ENCODE data around the gene CCDC39. TPM values are rescaled to one million over a fixed set of nuclear protein-coding genes. Genes with fewer than 3 reads are reported as not detected.

The CCDC39 gene
- total and polyA plus RNA-seq, 4 donors: 0.59 to 6.7 (median 3.5) TPM

DNA sequence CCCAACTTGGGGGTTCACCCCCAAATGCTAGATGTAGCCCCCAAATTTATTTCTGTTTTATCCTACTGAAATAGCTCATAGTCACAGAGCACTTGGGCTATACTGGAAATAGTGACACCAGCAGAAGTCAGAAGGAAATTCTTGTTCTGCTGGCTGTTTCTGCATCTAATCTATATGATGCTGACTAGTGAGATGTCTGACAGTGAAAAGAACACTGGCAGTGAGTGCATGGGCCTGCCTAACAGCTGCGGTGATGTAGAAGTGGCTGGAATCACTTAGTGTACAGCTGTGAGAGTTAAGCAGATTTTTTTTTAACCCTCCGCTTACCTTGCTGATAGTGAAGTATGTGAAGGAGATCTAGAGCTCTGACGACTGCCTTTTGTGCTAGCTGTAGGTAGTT lies 63.3 kb downstream of the CCDC39 start:
- no peak overlapping the region for H3K9ac ChIP-seq (ENCODE audit: insufficient read depth in 1 of 2, low read length in 2 of 2)
- H3K4me1 ChIP-seq (ENCODE audit: control insufficient read depth in 5 of 5, insufficient read depth in 5 of 5, low read length in 5 of 5): no peaks in the 10 kb centered on the region
- 70 to 85% methylated on average over 3 of the region's 3 CpGs for WGBS, 2 donors
- H3K27me3 ChIP-seq (ENCODE audit: control insufficient read depth in 3 of 3, insufficient read depth in 3 of 3, low read length in 2 of 3): no peaks in the 10 kb centered on the region
- H3K4me3 ChIP-seq: no peak overlapping the region
- H3K9me3 ChIP-seq (ENCODE audit: control insufficient read depth in 4 of 4, insufficient read depth in 3 of 4, low read length in 3 of 4): no peaks in the 10 kb centered on the region
- no peak for DNase-seq
- TF ChIP-seq, protein P1, sequence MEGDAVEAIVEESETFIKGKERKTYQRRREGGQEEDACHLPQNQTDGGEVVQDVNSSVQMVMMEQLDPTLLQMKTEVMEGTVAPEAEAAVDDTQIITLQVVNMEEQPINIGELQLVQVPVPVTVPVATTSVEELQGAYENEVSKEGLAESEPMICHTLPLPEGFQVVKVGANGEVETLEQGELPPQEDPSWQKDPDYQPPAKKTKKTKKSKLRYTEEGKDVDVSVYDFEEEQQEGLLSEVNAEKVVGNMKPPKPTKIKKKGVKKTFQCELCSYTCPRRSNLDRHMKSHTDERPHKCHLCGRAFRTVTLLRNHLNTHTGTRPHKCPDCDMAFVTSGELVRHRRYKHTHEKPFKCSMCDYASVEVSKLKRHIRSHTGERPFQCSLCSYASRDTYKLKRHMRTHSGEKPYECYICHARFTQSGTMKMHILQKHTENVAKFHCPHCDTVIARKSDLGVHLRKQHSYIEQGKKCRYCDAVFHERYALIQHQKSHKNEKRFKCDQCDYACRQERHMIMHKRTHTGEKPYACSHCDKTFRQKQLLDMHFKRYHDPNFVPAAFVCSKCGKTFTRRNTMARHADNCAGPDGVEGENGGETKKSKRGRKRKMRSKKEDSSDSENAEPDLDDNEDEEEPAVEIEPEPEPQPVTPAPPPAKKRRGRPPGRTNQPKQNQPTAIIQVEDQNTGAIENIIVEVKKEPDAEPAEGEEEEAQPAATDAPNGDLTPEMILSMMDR (IDR thresholded peaks at IDR 0.05; ENCODE audit: control extremely low read depth, extremely low read depth): no peak
- H3K36me3 ChIP-seq (ENCODE audit: control insufficient read depth in 4 of 4, insufficient read depth in 4 of 4, low read length in 4 of 4): peaks cover 4 to 10% (median 6%) of the 10 kb centered on the region in 4 donors
- H3K27ac ChIP-seq (ENCODE audit: low read depth in 1 of 2, low read length in 1 of 2): no peak overlapping the region
- ATAC-seq (ENCODE audit: insufficient read depth, low FRiP score): no peak

DNA sequence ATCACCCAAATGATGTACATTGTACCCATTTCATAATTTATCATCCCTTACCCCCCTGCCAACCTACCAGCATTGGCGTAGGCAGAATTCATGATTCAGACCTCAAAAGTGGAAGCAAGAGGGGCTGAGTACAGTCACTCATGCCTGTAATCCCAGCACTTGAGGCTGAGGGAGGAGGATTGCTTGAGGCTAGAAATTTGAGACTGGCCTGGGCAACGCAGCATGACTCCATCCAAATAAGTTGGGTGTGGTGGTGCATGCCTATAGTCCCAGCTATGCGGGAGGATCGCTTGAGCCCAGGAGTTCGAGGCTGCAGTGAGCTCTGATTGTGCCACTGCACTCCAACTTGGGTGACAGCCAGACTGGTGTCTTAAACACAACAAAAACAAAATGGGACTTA lies 66.9 kb downstream of the CCDC39 start:
- H3K4me3 ChIP-seq: no peak overlapping the region
- TF ChIP-seq, protein P1 (IDR thresholded peaks at IDR 0.05; ENCODE audit: control extremely low read depth, extremely low read depth): no peak
- H3K27ac ChIP-seq (ENCODE audit: low read depth in 1 of 2, low read length in 1 of 2): no peak overlapping the region
- 94 to 95% methylated on average over 5 of the region's 5 CpGs for WGBS, 2 donors
- H3K9ac ChIP-seq (ENCODE audit: insufficient read depth in 1 of 2, low read length in 2 of 2): no peak overlapping the region
- no peaks in the 10 kb centered on the region for H3K27me3 ChIP-seq (ENCODE audit: control insufficient read depth in 3 of 3, insufficient read depth in 3 of 3, low read length in 2 of 3)
- H3K9me3 ChIP-seq (ENCODE audit: control insufficient read depth in 4 of 4, insufficient read depth in 3 of 4, low read length in 3 of 4): no peaks in the 10 kb centered on the region
- ATAC-seq (ENCODE audit: insufficient read depth, low FRiP score): no peak
- peaks cover 4 to 26% (median 16%) of the 10 kb centered on the region in 4 donors for H3K36me3 ChIP-seq (ENCODE audit: control insufficient read depth in 4 of 4, insufficient read depth in 4 of 4, low read length in 4 of 4)
- DNase-seq: no peak
- no peaks in the 10 kb centered on the region for H3K4me1 ChIP-seq (ENCODE audit: control insufficient read depth in 5 of 5, insufficient read depth in 5 of 5, low read length in 5 of 5)

DNA sequence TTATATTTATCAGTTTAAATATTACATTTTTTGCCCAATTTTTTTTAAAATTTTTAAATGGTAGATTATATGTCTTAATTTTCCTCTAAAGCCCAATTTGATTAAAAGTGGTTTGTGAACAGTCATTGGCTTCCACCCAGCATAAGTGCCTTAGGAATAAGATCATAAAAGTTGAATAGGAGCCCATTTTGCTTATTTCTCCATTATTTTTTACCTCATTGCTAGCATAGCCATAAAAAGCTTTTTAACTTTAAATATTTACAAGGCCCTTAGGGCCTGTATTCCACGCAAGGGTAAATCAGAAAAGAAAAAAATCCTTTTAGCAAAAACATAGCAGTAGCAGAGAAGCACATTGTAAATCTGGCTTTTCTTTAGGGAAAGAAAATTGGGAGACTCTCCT lies 68.3 kb downstream of the CCDC39 start:
- DNase-seq: no peak
- no peak for ATAC-seq (ENCODE audit: insufficient read depth, low FRiP score)
- Histone ChIP-seq H3K9me3 (ENCODE audit: control insufficient read depth in 4 of 4, insufficient read depth in 3 of 4, low read length in 3 of 4) (no peaks in the 10 kb centered on the region), H3K9ac (ENCODE audit: insufficient read depth in 1 of 2, low read length in 2 of 2) (no peak overlapping the region), H3K4me3 (no peak overlapping the region), H3K36me3 (ENCODE audit: control insufficient read depth in 4 of 4, insufficient read depth in 4 of 4, low read length in 4 of 4) (peaks cover 11 to 35% (median 23%) of the 10 kb centered on the region in 4 donors), H3K4me1 (ENCODE audit: control insufficient read depth in 5 of 5, insufficient read depth in 5 of 5, low read length in 5 of 5) (no peaks in the 10 kb centered on the region), H3K27me3 (ENCODE audit: control insufficient read depth in 3 of 3, insufficient read depth in 3 of 3, low read length in 2 of 3) (no peaks in the 10 kb centered on the region), H3K27ac (ENCODE audit: low read depth in 1 of 2, low read length in 1 of 2) (no peak overlapping the region)
- WGBS, 2 donors: 94 to 100% methylated on average over 1 of the region's 1 CpG
- TF ChIP-seq, protein P1 (IDR thresholded peaks at IDR 0.05; ENCODE audit: control extremely low read depth, extremely low read depth): no peak
